HepG2 (cell line): Measurements from ENCODE around the gene CLDN14.

ENCODE experiments used
- CTCF ChIP-seq: sonication (generic); formaldehyde crosslinking; IDR thresholded peaks from 2 replicates; pipeline ENCODE4 v1.5.0; 2020; ENCODE audit warnings: mild to moderate bottlenecking, missing genetic modification reagents, moderate library complexity
- NCOA1 ChIP-seq: sonication (generic); formaldehyde crosslinking; IDR thresholded peaks from 2 replicates; pipeline ENCODE4 v1.9.0; 2021; ENCODE audit warnings: missing genetic modification reagents
- ZNF530 ChIP-seq: sonication (generic); formaldehyde crosslinking; IDR thresholded peaks from 2 replicates; pipeline ENCODE4 v1.5.0; 2020; ENCODE audit warnings: low read depth, mild to moderate bottlenecking, missing genetic modification reagents

GRCh38 chr21:36446301-36446700 is 33.6 kb downstream of the CLDN14 start:
- TF ChIP-seq ZNF530 (CRISPR knock-in tag) (no peak), NCOA1 (CRISPR knock-in tag) (no peak), CTCF (no peak)
